ENCODE data around the gene IDUA. TPM values are rescaled to one million over a fixed set of nuclear protein-coding genes. Genes with fewer than 3 reads are reported as not detected.
"Not testable (repeated sequence)": the region's sequence is repeated elsewhere in the genome, so short reads cannot be mapped to it uniquely, and the experiment has no call there.

The IDUA gene
- total RNA-seq, 1 donor from 2014 or later, result 46.0 TPM

GRCh38 chr4:1049591-1049905, 62.7 kb downstream of the IDUA start:
- peaks cover 57% of the 10 kb centered on the region for H3K4me1 Mint-ChIP-seq (ENCODE audit: low read depth)
- H3K4me3 Mint-ChIP-seq (ENCODE audit: unreplicated experiment), result no peak overlapping the region
- no peaks in the 10 kb centered on the region for H3K36me3 Mint-ChIP-seq (ENCODE audit: low read depth)
- no peak for DNase-seq (ENCODE audit: low spot score)
- TF ChIP-seq CTCF (IDR thresholded peaks at IDR 0.05), result no peak
- H3K27me3 Mint-ChIP-seq (ENCODE audit: low read depth), result peaks cover 2% of the 10 kb centered on the region
- no peak overlapping the region for H3K27ac Mint-ChIP-seq (ENCODE audit: unreplicated experiment)
- H3K9me3 Mint-ChIP-seq (ENCODE audit: low read depth), result no peaks in the 10 kb centered on the region

GRCh38 chr4:1050486-1051213, 63.8 kb downstream of the IDUA start:
- peaks cover 2% of the 10 kb centered on the region for H3K27me3 Mint-ChIP-seq (ENCODE audit: low read depth)
- peak; percentile 56 for TF ChIP-seq CTCF (IDR thresholded peaks at IDR 0.05)
- no peaks in the 10 kb centered on the region for H3K36me3 Mint-ChIP-seq (ENCODE audit: low read depth)
- peaks cover 46% of the 10 kb centered on the region for H3K4me1 Mint-ChIP-seq (ENCODE audit: low read depth)
- no peaks in the 10 kb centered on the region for H3K9me3 Mint-ChIP-seq (ENCODE audit: low read depth)
- no peak overlapping the region for H3K27ac Mint-ChIP-seq (ENCODE audit: unreplicated experiment)
- DNase-seq (ENCODE audit: low spot score), result peak; percentile 72
- no peak overlapping the region for H3K4me3 Mint-ChIP-seq (ENCODE audit: unreplicated experiment)

GRCh38 chr4:1051472-1051871, 64.6 kb downstream of the IDUA start:
- no peaks in the 10 kb centered on the region for H3K9me3 Mint-ChIP-seq (ENCODE audit: low read depth)
- H3K36me3 Mint-ChIP-seq (ENCODE audit: low read depth), result no peaks in the 10 kb centered on the region
- peak overlapping the region; percentile 70 for H3K27ac Mint-ChIP-seq (ENCODE audit: unreplicated experiment)
- H3K27me3 Mint-ChIP-seq (ENCODE audit: low read depth), result peaks cover 2% of the 10 kb centered on the region
- H3K4me1 Mint-ChIP-seq (ENCODE audit: low read depth), result peaks cover 46% of the 10 kb centered on the region
- no peak for TF ChIP-seq CTCF (IDR thresholded peaks at IDR 0.05)
- H3K4me3 Mint-ChIP-seq (ENCODE audit: unreplicated experiment), result no peak overlapping the region
- no peak for DNase-seq (ENCODE audit: low spot score)

- Mint-ChIP-seq H3K27ac (ENCODE audit: unreplicated experiment) (peak overlapping the region; percentile 89), H3K27me3 (ENCODE audit: low read depth) (peaks cover 2% of the 10 kb centered on the region), H3K4me1 (ENCODE audit: low read depth) (peaks cover 40% of the 10 kb centered on the region), H3K4me3 (ENCODE audit: unreplicated experiment) (peak overlapping the region; percentile 39), H3K36me3 (ENCODE audit: low read depth) (no peaks in the 10 kb centered on the region), H3K9me3 (ENCODE audit: low read depth) (no peaks in the 10 kb centered on the region)
- no peak for DNase-seq (ENCODE audit: low spot score)
- no peak for TF ChIP-seq CTCF (IDR thresholded peaks at IDR 0.05)
Measured at GRCh38 chr4:1052231-1052671, 65.4 kb downstream of the IDUA start.

- peaks cover 31% of the 10 kb centered on the region for H3K4me1 Mint-ChIP-seq (ENCODE audit: low read depth)
- TF ChIP-seq CTCF (IDR thresholded peaks at IDR 0.05), result no peak
- no peaks in the 10 kb centered on the region for H3K9me3 Mint-ChIP-seq (ENCODE audit: low read depth)
- peaks cover 2% of the 10 kb centered on the region for H3K27me3 Mint-ChIP-seq (ENCODE audit: low read depth)
- H3K27ac Mint-ChIP-seq (ENCODE audit: unreplicated experiment), result peak overlapping the region; percentile 89
- H3K4me3 Mint-ChIP-seq (ENCODE audit: unreplicated experiment), result peak overlapping the region; percentile 48
- no peaks in the 10 kb centered on the region for H3K36me3 Mint-ChIP-seq (ENCODE audit: low read depth)
- DNase-seq (ENCODE audit: low spot score), result peak; percentile 92
Measured at GRCh38 chr4:1053080-1053661, 66.3 kb downstream of the IDUA start.

- peak overlapping the region; percentile 89 for H3K27ac Mint-ChIP-seq (ENCODE audit: unreplicated experiment)
- not testable (repeated sequence) for H3K4me3 Mint-ChIP-seq (ENCODE audit: unreplicated experiment); H3K9me3 Mint-ChIP-seq (ENCODE audit: low read depth); DNase-seq (ENCODE audit: low spot score); H3K36me3 Mint-ChIP-seq (ENCODE audit: low read depth); H3K27me3 Mint-ChIP-seq (ENCODE audit: low read depth)
- peaks cover 28% of the 10 kb centered on the region for H3K4me1 Mint-ChIP-seq (ENCODE audit: low read depth)
Measured at GRCh38 chr4:1053891-1054290, 67.0 kb downstream of the IDUA start.
